Fibroblast of lung (primary cell): Measurements from ENCODE around the gene HERC3. TPM values are rescaled to one million over a fixed set of nuclear protein-coding genes. Genes with fewer than 3 reads are reported as not detected.

ENCODE experiments used
- DNase-seq, 2 donors: peaks; one replicate each; pipeline versions ENCODE4 v3.0.0 to v3.0.0-alpha.2; 2010; ENCODE audit warnings: low read depth in 2 of 2
- H2AFZ ChIP-seq: 2 replicates; pipeline ENCODE4 v1.5.1; 2012; ENCODE audit warnings: low read length, control low read depth, inconsistent platforms
- H3K27ac ChIP-seq: 2 replicates; pipeline ENCODE4 v1.5.1; 2011; ENCODE audit warnings: low read length, control low read depth; ENCODE audit not compliant: insufficient read depth
- H3K27me3 ChIP-seq: 2 replicates; pipeline ENCODE4 v1.5.1; 2011; ENCODE audit warnings: mild to moderate bottlenecking, low read length; ENCODE audit not compliant: control insufficient read depth, insufficient read depth
- H3K36me3 ChIP-seq: 2 replicates; pipeline ENCODE4 v1.5.1; 2011; ENCODE audit warnings: low read length; ENCODE audit not compliant: control insufficient read depth, insufficient read depth
- H3K4me1 ChIP-seq: 2 replicates; pipeline ENCODE4 v1.5.1; 2011; ENCODE audit warnings: low read length; ENCODE audit not compliant: control insufficient read depth, insufficient read depth; ENCODE audit errors: extremely low read depth
- H3K4me2 ChIP-seq: 2 replicates; pipeline ENCODE4 v1.5.1; 2011; ENCODE audit warnings: low read length, control low read depth; ENCODE audit not compliant: insufficient read depth; ENCODE audit errors: extremely low read depth
- H3K4me3 ChIP-seq, 4 experiments: fragments of 200-600 bp in 1 of 4; sonication (generic) in 1 of 4; replicated peaks in 1 of 4; 2 replicates each; pipeline ENCODE4 v1.5.1; 2011 to 2016; ENCODE audit warnings: low read length in 4 of 4, low read depth in 3 of 4, mild to moderate bottlenecking in 3 of 4, control low read depth in 2 of 4, inconsistent platforms in 1 of 4, mixed read lengths in 1 of 4; ENCODE audit not compliant: insufficient read depth in 1 of 4; ENCODE audit errors: control extremely low read depth in 1 of 4
- H3K79me2 ChIP-seq: 2 replicates; pipeline ENCODE4 v1.5.1; 2012; ENCODE audit warnings: mild to moderate bottlenecking, low read length, inconsistent platforms; ENCODE audit not compliant: control insufficient read depth, insufficient read depth
- H3K9ac ChIP-seq: 2 replicates; pipeline ENCODE4 v1.5.1; 2011; ENCODE audit warnings: mild to moderate bottlenecking, low read length, control low read depth; ENCODE audit not compliant: insufficient read depth
- H3K9me3 ChIP-seq: 2 replicates; pipeline ENCODE4 v1.5.1; 2012; ENCODE audit warnings: low read depth, low read length; ENCODE audit not compliant: control insufficient read depth, insufficient read depth
- H4K20me1 ChIP-seq: 2 replicates; pipeline ENCODE4 v1.5.1; 2011; ENCODE audit warnings: low read length; ENCODE audit not compliant: control insufficient read depth, insufficient read depth; ENCODE audit errors: extremely low read depth
- EZH2 ChIP-seq: IDR thresholded peaks from 2 replicates; pipeline ENCODE4 v1.5.1; 2012; ENCODE audit warnings: low read length, control low read depth, mild to moderate bottlenecking; ENCODE audit errors: missing control alignments
- polyA plus RNA-seq, 2 donors: library from polyadenylated mRNA; depleted of rRNA in 1 of 2; stranded (reverse) in 1 of 2; unstranded in 1 of 2; fragments of >200 nt; gene quantifications; 2 replicates each; pipeline ENCODE4 v1.2.1, GENCODE V29; 2011 to 2012; ENCODE audit warnings: missing spikeins in 1 of 2
- total RNA-seq: library from RNA; depleted of rRNA; stranded (reverse); fragments of >200 nt; gene quantifications from 2 replicates; pipeline ENCODE4 v1.2.1, GENCODE V29; 2014
- TF ChIP-seq, protein P1 (sequence below), 2 donors: IDR thresholded peaks in 1 of 2; conservative IDR thresholded peaks in 1 of 2; 1 replicate in 1 of 2; 2 replicates in 1 of 2; pipeline ENCODE4 v1.5.1; 2011 to 2012; ENCODE audit warnings: low read length in 2 of 2, control low read depth in 1 of 2, inconsistent platforms in 1 of 2, low read depth in 1 of 2, mild to moderate bottlenecking in 1 of 2

HERC3 gene
- total and polyA plus RNA-seq, 2 donors (not counting 1 experiment from before 2014, with no cell fraction given), result 24.5 to 27.6 TPM

DNA sequence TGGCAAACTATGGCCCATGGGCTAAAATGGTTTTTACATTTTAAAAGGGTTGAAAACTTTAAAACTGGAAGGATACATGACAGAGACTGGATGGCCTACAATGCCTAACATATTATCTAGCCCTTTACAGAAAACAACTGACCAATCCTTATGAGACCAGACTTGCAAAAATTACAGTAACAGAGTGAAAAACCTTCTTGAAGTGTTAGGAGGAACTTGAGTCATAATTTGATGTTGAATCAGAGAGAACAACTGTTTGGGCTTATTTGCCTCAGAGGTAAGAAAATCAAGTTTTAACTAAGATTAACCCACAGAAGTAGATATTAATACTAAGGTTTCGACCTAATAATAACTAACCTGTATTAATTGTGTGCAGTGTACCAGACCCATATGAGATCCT, 117.7 kb downstream of the HERC3 start:
- Histone ChIP-seq H3K9ac (no peak overlapping the region), H3K4me2 (no peak overlapping the region), H3K4me3 (no peak overlapping the region), H3K27me3 (no peaks in the 10 kb centered on the region), H3K27ac (no peak overlapping the region), H4K20me1 (no peaks in the 10 kb centered on the region), H2AFZ (no peak overlapping the region), H3K79me2 (no peaks in the 10 kb centered on the region), H3K9me3 (no peaks in the 10 kb centered on the region), H3K36me3 (no peaks in the 10 kb centered on the region), H3K4me1 (peaks cover 10% of the 10 kb centered on the region)
- TF ChIP-seq EZH2, result no peak
- TF ChIP-seq, protein P1, sequence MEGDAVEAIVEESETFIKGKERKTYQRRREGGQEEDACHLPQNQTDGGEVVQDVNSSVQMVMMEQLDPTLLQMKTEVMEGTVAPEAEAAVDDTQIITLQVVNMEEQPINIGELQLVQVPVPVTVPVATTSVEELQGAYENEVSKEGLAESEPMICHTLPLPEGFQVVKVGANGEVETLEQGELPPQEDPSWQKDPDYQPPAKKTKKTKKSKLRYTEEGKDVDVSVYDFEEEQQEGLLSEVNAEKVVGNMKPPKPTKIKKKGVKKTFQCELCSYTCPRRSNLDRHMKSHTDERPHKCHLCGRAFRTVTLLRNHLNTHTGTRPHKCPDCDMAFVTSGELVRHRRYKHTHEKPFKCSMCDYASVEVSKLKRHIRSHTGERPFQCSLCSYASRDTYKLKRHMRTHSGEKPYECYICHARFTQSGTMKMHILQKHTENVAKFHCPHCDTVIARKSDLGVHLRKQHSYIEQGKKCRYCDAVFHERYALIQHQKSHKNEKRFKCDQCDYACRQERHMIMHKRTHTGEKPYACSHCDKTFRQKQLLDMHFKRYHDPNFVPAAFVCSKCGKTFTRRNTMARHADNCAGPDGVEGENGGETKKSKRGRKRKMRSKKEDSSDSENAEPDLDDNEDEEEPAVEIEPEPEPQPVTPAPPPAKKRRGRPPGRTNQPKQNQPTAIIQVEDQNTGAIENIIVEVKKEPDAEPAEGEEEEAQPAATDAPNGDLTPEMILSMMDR (conservative IDR thresholded peaks at IDR 0.05 in 1 of 2, IDR thresholded peaks at IDR 0.05 in 1 of 2; ENCODE audit: low read depth in 1 of 2, low read length in 2 of 2), result no peak
- DNase-seq, result no peak

DNA sequence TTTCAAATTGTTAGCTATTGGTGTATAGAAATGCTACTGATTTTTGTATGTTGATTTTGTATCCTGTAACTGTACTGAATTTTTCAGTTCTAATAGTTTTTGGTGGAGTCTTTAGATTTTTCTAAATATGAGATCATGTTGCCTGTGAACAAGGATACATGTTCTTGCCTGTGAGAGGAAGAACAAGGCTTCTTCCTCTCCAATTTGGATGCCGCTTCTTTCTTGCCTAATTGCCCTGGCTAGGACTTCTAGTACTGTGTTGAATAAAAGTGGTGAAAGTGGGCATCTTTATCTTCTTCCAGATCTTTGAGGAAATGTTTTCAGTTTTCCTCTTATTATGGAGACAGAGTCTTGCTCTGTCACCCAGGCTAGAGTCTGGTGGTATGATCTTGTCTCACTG, 121.5 kb downstream of the HERC3 start:
- DNase-seq, result no peak
- Histone ChIP-seq H3K4me1 (no peaks in the 10 kb centered on the region), H3K27ac (no peak overlapping the region), H3K79me2 (no peaks in the 10 kb centered on the region), H3K9me3 (no peaks in the 10 kb centered on the region), H3K4me2 (no peak overlapping the region), H2AFZ (no peak overlapping the region), H3K4me3 (no peak overlapping the region), H4K20me1 (no peaks in the 10 kb centered on the region), H3K27me3 (no peaks in the 10 kb centered on the region), H3K9ac (no peak overlapping the region), H3K36me3 (peaks cover 1% of the 10 kb centered on the region)
- no peak for TF ChIP-seq EZH2
- TF ChIP-seq, protein P1 (conservative IDR thresholded peaks at IDR 0.05 in 1 of 2, IDR thresholded peaks at IDR 0.05 in 1 of 2; ENCODE audit: low read depth in 1 of 2, low read length in 2 of 2), result no peak

GRCh38 chr4:88718098-88718497, 125.8 kb downstream of the HERC3 start:
- H3K27ac ChIP-seq, result no peak overlapping the region
- no peaks in the 10 kb centered on the region for H3K79me2 ChIP-seq
- peaks cover 4% of the 10 kb centered on the region for H3K36me3 ChIP-seq
- H3K4me3 ChIP-seq, result no peak overlapping the region
- no peak for DNase-seq
- no peaks in the 10 kb centered on the region for H3K9me3 ChIP-seq
- no peak overlapping the region for H2AFZ ChIP-seq
- H3K27me3 ChIP-seq, result no peaks in the 10 kb centered on the region
- no peak for TF ChIP-seq EZH2
- TF ChIP-seq, protein P1 (conservative IDR thresholded peaks at IDR 0.05 in 1 of 2, IDR thresholded peaks at IDR 0.05 in 1 of 2; ENCODE audit: low read depth in 1 of 2, low read length in 2 of 2), result no peak
- no peak overlapping the region for H3K9ac ChIP-seq
- H4K20me1 ChIP-seq, result no peaks in the 10 kb centered on the region
- H3K4me2 ChIP-seq, result no peak overlapping the region
- H3K4me1 ChIP-seq, result no peaks in the 10 kb centered on the region
